Astrocyte (in vitro differentiated cells and primary cell): ENCODE results near the gene ACTL8. TPM values are rescaled to one million over a fixed set of nuclear protein-coding genes. Genes with fewer than 3 reads are reported as not detected.

Experiments used
- DNase-seq: peaks from one replicate; pipeline ENCODE4 v3.0.0-alpha.2; 2010; ENCODE audit warnings: low read depth
- FAIRE-seq: peaks from 2 replicates; lab custom pipeline; 2011; peaks lifted over from hg19 to GRCh38; lab: Jason Lieb, UNC
- H2AFZ ChIP-seq: 2 replicates; pipeline ENCODE4 v1.6.0; 2012; ENCODE audit warnings: low read depth, low read length, inconsistent platforms
- H3K27ac ChIP-seq: 2 replicates; pipeline ENCODE4 v1.5.1; 2011; ENCODE audit warnings: low read depth, low read length, inconsistent platforms
- H3K27me3 ChIP-seq: 2 replicates; pipeline ENCODE4 v1.6.0; 2011; ENCODE audit warnings: low read length, inconsistent platforms; ENCODE audit not compliant: insufficient read depth
- H3K36me3 ChIP-seq: 2 replicates; pipeline ENCODE4 v1.5.1; 2011; ENCODE audit warnings: low read length, inconsistent platforms; ENCODE audit not compliant: insufficient read depth
- H3K4me1 ChIP-seq: 2 replicates; pipeline ENCODE4 v1.5.1; 2011; ENCODE audit warnings: low read length, inconsistent platforms; ENCODE audit not compliant: insufficient read depth
- H3K4me2 ChIP-seq: 2 replicates; pipeline ENCODE4 v1.6.0; 2012; ENCODE audit warnings: low read length, inconsistent platforms
- H3K4me3 ChIP-seq: 2 replicates; pipeline ENCODE4 v1.5.1; 2011; ENCODE audit warnings: low read depth, mild to moderate bottlenecking, low read length, inconsistent platforms; ENCODE audit not compliant: insufficient read depth
- H3K79me2 ChIP-seq: 2 replicates; pipeline ENCODE4 v1.6.0; 2012; ENCODE audit warnings: mild to moderate bottlenecking, low read length, inconsistent platforms; ENCODE audit not compliant: insufficient read depth
- H3K9ac ChIP-seq: 2 replicates; pipeline ENCODE4 v1.6.0; 2012; ENCODE audit warnings: mild to moderate bottlenecking, low read length, inconsistent platforms
- H3K9me3 ChIP-seq: 2 replicates; pipeline ENCODE4 v1.5.1; 2012; ENCODE audit warnings: low read depth, mild to moderate bottlenecking, low read length, inconsistent platforms; ENCODE audit not compliant: insufficient read depth
- H4K20me1 ChIP-seq: 2 replicates; pipeline ENCODE4 v1.6.0; 2012; ENCODE audit warnings: low read length, inconsistent platforms; ENCODE audit not compliant: insufficient read depth
- H3K27ac Mint-ChIP-seq: one replicate; pipeline ENCODE4 v1.8.0; 2021; ENCODE audit warnings: mild to moderate bottlenecking, mixed read lengths; ENCODE audit not compliant: unreplicated experiment
- H3K27me3 Mint-ChIP-seq: one replicate; pipeline ENCODE4 v1.8.0; 2021; ENCODE audit warnings: low read depth, mixed read lengths; ENCODE audit not compliant: unreplicated experiment
- H3K36me3 Mint-ChIP-seq: one replicate; pipeline ENCODE4 v1.8.0; 2021; ENCODE audit warnings: low read depth, mixed read lengths; ENCODE audit not compliant: unreplicated experiment
- H3K4me1 Mint-ChIP-seq: one replicate; pipeline ENCODE4 v1.8.0; 2021; ENCODE audit warnings: low read depth, mixed read lengths; ENCODE audit not compliant: unreplicated experiment
- H3K4me3 Mint-ChIP-seq: one replicate; pipeline ENCODE4 v1.8.0; 2021; ENCODE audit warnings: mild to moderate bottlenecking, moderate library complexity, mixed read lengths; ENCODE audit not compliant: unreplicated experiment
- H3K9me3 Mint-ChIP-seq: one replicate; pipeline ENCODE4 v1.8.0; 2021; ENCODE audit warnings: mild to moderate bottlenecking, mixed read lengths; ENCODE audit not compliant: unreplicated experiment
- CTCF ChIP-seq: IDR thresholded peaks from 2 replicates; pipeline ENCODE4 v1.5.1; 2011; ENCODE audit warnings: low read depth, mild to moderate bottlenecking, inconsistent platforms, low read length, moderate library complexity; ENCODE audit not compliant: insufficient read depth
- EZH2 ChIP-seq: IDR thresholded peaks from 2 replicates; pipeline ENCODE4 v1.6.1; 2012; ENCODE audit warnings: mild to moderate bottlenecking, low read length, inconsistent platforms; ENCODE audit not compliant: insufficient read depth
- total RNA-seq: library from RNA; stranded (reverse); gene quantifications from 2 replicates; pipeline ENCODE4 v1.2.1, GENCODE V29; 2021

ACTL8 gene
- total RNA-seq, 1 donor from 2014 or later, result 2.0 TPM

GRCh38 chr1:17774452-17774851 lies 19.3 kb downstream of the ACTL8 start:
- no peak overlapping the region for H3K4me2 ChIP-seq
- DNase-seq (no peak), FAIRE-seq (no peak)
- Mint-ChIP-seq H3K27ac (no peak overlapping the region), H3K27me3 (peaks cover 57% of the 10 kb centered on the region), H3K4me3 (no peak overlapping the region), H3K4me1 (no peaks in the 10 kb centered on the region), H3K9me3 (no peaks in the 10 kb centered on the region), H3K36me3 (no peaks in the 10 kb centered on the region)
- no peaks in the 10 kb centered on the region for H4K20me1 ChIP-seq
- no peak for TF ChIP-seq EZH2
- no peak for TF ChIP-seq CTCF
- H3K36me3 ChIP-seq, result no peaks in the 10 kb centered on the region
- no peak overlapping the region for H3K27ac ChIP-seq
- no peak overlapping the region for H3K9ac ChIP-seq
- no peaks in the 10 kb centered on the region for H3K27me3 ChIP-seq
- H3K4me3 ChIP-seq, result no peak overlapping the region
- no peaks in the 10 kb centered on the region for H3K9me3 ChIP-seq
- H2AFZ ChIP-seq, result no peak overlapping the region
- peaks cover 1% of the 10 kb centered on the region for H3K4me1 ChIP-seq
- no peaks in the 10 kb centered on the region for H3K79me2 ChIP-seq

- no peak overlapping the region for H3K4me3 Mint-ChIP-seq
- H3K9me3 Mint-ChIP-seq, result no peaks in the 10 kb centered on the region
- no peaks in the 10 kb centered on the region for H3K79me2 ChIP-seq
- no peak overlapping the region for H3K4me2 ChIP-seq
- H3K4me3 ChIP-seq, result no peak overlapping the region
- H4K20me1 ChIP-seq, result no peaks in the 10 kb centered on the region
- H3K36me3 ChIP-seq, result no peaks in the 10 kb centered on the region
- H3K9ac ChIP-seq, result no peak overlapping the region
- H3K4me1 Mint-ChIP-seq, result no peaks in the 10 kb centered on the region
- no peaks in the 10 kb centered on the region for H3K9me3 ChIP-seq
- peaks cover 62% of the 10 kb centered on the region for H3K27me3 Mint-ChIP-seq
- FAIRE-seq (no peak), DNase-seq (no peak)
- no peak overlapping the region for H3K27ac Mint-ChIP-seq
- H3K4me1 ChIP-seq, result no peaks in the 10 kb centered on the region
- H2AFZ ChIP-seq, result no peak overlapping the region
- no peak for TF ChIP-seq CTCF
- TF ChIP-seq EZH2, result no peak
- H3K36me3 Mint-ChIP-seq, result no peaks in the 10 kb centered on the region
- H3K27me3 ChIP-seq, result no peaks in the 10 kb centered on the region
- H3K27ac ChIP-seq, result no peak overlapping the region
Measured at GRCh38 chr1:17775796-17776195, 20.7 kb downstream of the ACTL8 start.

GRCh38 chr1:17776426-17776825 lies 21.3 kb downstream of the ACTL8 start:
- FAIRE-seq (no peak), DNase-seq (no peak)
- Histone ChIP-seq H3K4me3 (no peak overlapping the region), H3K9me3 (no peaks in the 10 kb centered on the region), H3K4me1 (no peaks in the 10 kb centered on the region), H3K79me2 (no peaks in the 10 kb centered on the region), H3K36me3 (no peaks in the 10 kb centered on the region), H3K9ac (no peak overlapping the region), H3K27me3 (no peaks in the 10 kb centered on the region), H2AFZ (no peak overlapping the region), H4K20me1 (no peaks in the 10 kb centered on the region), H3K4me2 (no peak overlapping the region), H3K27ac (no peak overlapping the region)
- no peaks in the 10 kb centered on the region for H3K9me3 Mint-ChIP-seq
- H3K27ac Mint-ChIP-seq, result no peak overlapping the region
- H3K36me3 Mint-ChIP-seq, result no peaks in the 10 kb centered on the region
- H3K27me3 Mint-ChIP-seq, result peaks cover 59% of the 10 kb centered on the region
- TF ChIP-seq CTCF (no peak), EZH2 (no peak)
- H3K4me1 Mint-ChIP-seq, result no peaks in the 10 kb centered on the region
- no peak overlapping the region for H3K4me3 Mint-ChIP-seq
